B cell (primary cell): ENCODE measurements around the gene TMEM266. TPM values are rescaled to one million over a fixed set of nuclear protein-coding genes. Genes with fewer than 3 reads are reported as not detected.
"Not testable (repeated sequence)": the region's sequence is repeated elsewhere in the genome, so short reads cannot be mapped to it uniquely, and the experiment has no call there.

ENCODE experiments used
- ATAC-seq: fragments of 200-7000 bp; cut with Tn5 transposase; one replicate; pipeline ENCODE4 v1.10.0; 2021; ENCODE audit warnings: low read depth, mild to moderate bottlenecking, moderate number of reproducible peaks, moderate library complexity
- CTCF ChIA-PET: fragments of 350-600 bp; sonication (Branson Sonifier 250); formaldehyde crosslinking; loops from one replicate; lab custom pipeline; 2021; ENCODE audit warnings: antibody characterized with exemption, inconsistent platforms; lab: Charles Lee
- POLR2A ChIA-PET: fragments of 350-600 bp; sonication (Branson Sonifier 250); formaldehyde crosslinking; loops from one replicate; lab custom pipeline; 2021; ENCODE audit warnings: antibody characterized with exemption; lab: Charles Lee
- DNase-seq: peaks from one replicate; pipeline ENCODE4 v3.0.0; 2013
- H2AFZ ChIP-seq: 2 replicates; pipeline ENCODE4 v1.6.1; 2012; ENCODE audit warnings: mild to moderate bottlenecking, low read depth, low read length; ENCODE audit not compliant: insufficient read depth, poor library complexity, severe bottlenecking
- H3K27ac ChIP-seq, 2 donors: 1 replicate in 1 of 2; 2 replicates in 1 of 2; pipeline ENCODE4 v1.5.1; 2012 to 2013; ENCODE audit warnings: low read length in 2 of 2, mild to moderate bottlenecking in 2 of 2, moderate library complexity in 1 of 2
- H3K27me3 ChIP-seq, 4 experiments: fragments of 200-600 bp in 1 of 4; sonication (generic) in 1 of 4; replicated peaks in 1 of 4; 1 replicate in 2 of 4; 2 replicates in 2 of 4; pipeline versions ENCODE4 v1.6.1 to v1.7.0; 2013 to 2016; ENCODE audit warnings: low read length in 3 of 4, mild to moderate bottlenecking in 2 of 4, mixed read lengths in 1 of 4, moderate library complexity in 1 of 4; ENCODE audit not compliant: insufficient read depth in 4 of 4, control insufficient read depth in 3 of 4; ENCODE audit errors: control extremely low read depth in 1 of 4
- H3K36me3 ChIP-seq, 2 experiments: replicated peaks in 1 of 2; 1 replicate in 1 of 2; 2 replicates in 1 of 2; pipeline versions ENCODE4 v1.6.1 to v1.7.1; 2013; ENCODE audit warnings: low read length in 1 of 2; ENCODE audit not compliant: insufficient read depth in 2 of 2, control insufficient read depth in 1 of 2; ENCODE audit errors: control extremely low read depth in 1 of 2, extremely low read depth in 1 of 2
- H3K4me1 ChIP-seq, 2 donors: fragments of 200-600 bp in 1 of 2; sonication (generic) in 1 of 2; 1 replicate in 1 of 2; 2 replicates in 1 of 2; pipeline versions ENCODE4 v1.5.1 to v1.6.1; 2013 to 2017; ENCODE audit warnings: low read length in 2 of 2; ENCODE audit not compliant: control insufficient read depth in 2 of 2, insufficient read depth in 2 of 2
- H3K4me2 ChIP-seq: replicated peaks from 2 replicates; pipeline ENCODE3; 2012; ENCODE audit warnings: mild to moderate bottlenecking, low read depth, low read length; ENCODE audit not compliant: poor library complexity, severe bottlenecking
- H3K4me3 ChIP-seq, 5 experiments: fragments of 200-600 bp in 1 of 5; sonication (generic) in 1 of 5; 1 replicate in 3 of 5; 2 replicates in 2 of 5; pipeline versions ENCODE4 v1.5.1 to v1.7.0; 2011 to 2016; ENCODE audit warnings: low read length in 4 of 5, mild to moderate bottlenecking in 4 of 5, low read depth in 2 of 5, control low read depth in 1 of 5, moderate library complexity in 1 of 5; ENCODE audit not compliant: insufficient read depth in 1 of 5; ENCODE audit errors: control extremely low read depth in 1 of 5, extremely low read depth in 1 of 5
- H3K79me2 ChIP-seq: fragments of 200-600 bp; sonication (generic); one replicate; pipeline ENCODE4 v1.6.0; 2016; ENCODE audit warnings: low read length; ENCODE audit not compliant: control insufficient read depth, insufficient read depth
- H3K9ac ChIP-seq: fragments of 200-600 bp; sonication (generic); 2 replicates; pipeline ENCODE4 v1.6.1; 2017; ENCODE audit warnings: mild to moderate bottlenecking, low read length, moderate library complexity
- H3K9me3 ChIP-seq, 3 donors: one replicate each; pipeline versions ENCODE4 v1.6.1 to v1.7.1; 2013; ENCODE audit warnings: low read length in 2 of 3; ENCODE audit not compliant: control insufficient read depth in 2 of 3, insufficient read depth in 1 of 3; ENCODE audit errors: control extremely low read depth in 1 of 3
- H4K20me1 ChIP-seq: 2 replicates; pipeline ENCODE4 v1.6.0; 2012; ENCODE audit warnings: mild to moderate bottlenecking, low read length; ENCODE audit not compliant: insufficient read depth, control insufficient read depth, poor library complexity, severe bottlenecking
- H3K27ac Mint-ChIP-seq: one replicate; pipeline ENCODE4 v1.8.0; 2021; ENCODE audit warnings: mixed read lengths
- H3K27me3 Mint-ChIP-seq: one replicate; pipeline ENCODE4 v1.8.0; 2021; ENCODE audit warnings: mixed read lengths
- H3K4me1 Mint-ChIP-seq: one replicate; pipeline ENCODE4 v1.8.0; 2021; ENCODE audit warnings: mixed read lengths
- H3K4me3 Mint-ChIP-seq: one replicate; pipeline ENCODE4 v1.8.0; 2021; ENCODE audit warnings: mixed read lengths
- H3K9me3 Mint-ChIP-seq: one replicate; pipeline ENCODE4 v1.8.0; 2022; ENCODE audit warnings: mixed read lengths; ENCODE audit not compliant: insufficient read depth
- EZH2 ChIP-seq: IDR thresholded peaks from 2 replicates; pipeline ENCODE4 v1.6.1; 2012; ENCODE audit warnings: borderline replicate concordance, low read depth, mild to moderate bottlenecking, moderate library complexity, low read length; ENCODE audit not compliant: insufficient read depth, poor library complexity, severe bottlenecking
- WGBS: methylation state at CpG from one replicate; pipeline ENCODE4 v1.1.5; 2013; ENCODE audit warnings: missing lambda C conversion rate; ENCODE audit not compliant: insufficient coverage; 5-methylcytosine and 5-hydroxymethylcytosine counted together
- intact Hi-C: fragments of 100-400 bp; cut with micrococcal nuclease; formaldehyde crosslinking; loops from one replicate; pipeline ENCODE4 v1.10.0; 2022
- polyA plus RNA-seq: library from polyadenylated mRNA; depleted of rRNA; stranded (reverse); fragments of >200 nt; gene quantifications from 2 replicates; pipeline ENCODE4 v1.2.3, GENCODE V29; 2012
- total RNA-seq, 2 donors: library from RNA; stranded (reverse); fragments of 120-200 nt in 1 of 2; gene quantifications; 1 replicate in 1 of 2; 2 replicates in 1 of 2; pipeline versions ENCODE4 v1.2.3 to v1.2.4, GENCODE V29; 2013 to 2022
- TF ChIP-seq, protein P1 (sequence below): fragments of 200-600 bp; IDR thresholded peaks from one replicate; pipeline ENCODE4 v1.8.0; 2022; ENCODE audit warnings: antibody characterized with exemption, mild to moderate bottlenecking

TMEM266 gene
- total and polyA plus RNA-seq, 2 donors (not counting 1 experiment from before 2014, with no cell fraction given) = not detected

DNA sequence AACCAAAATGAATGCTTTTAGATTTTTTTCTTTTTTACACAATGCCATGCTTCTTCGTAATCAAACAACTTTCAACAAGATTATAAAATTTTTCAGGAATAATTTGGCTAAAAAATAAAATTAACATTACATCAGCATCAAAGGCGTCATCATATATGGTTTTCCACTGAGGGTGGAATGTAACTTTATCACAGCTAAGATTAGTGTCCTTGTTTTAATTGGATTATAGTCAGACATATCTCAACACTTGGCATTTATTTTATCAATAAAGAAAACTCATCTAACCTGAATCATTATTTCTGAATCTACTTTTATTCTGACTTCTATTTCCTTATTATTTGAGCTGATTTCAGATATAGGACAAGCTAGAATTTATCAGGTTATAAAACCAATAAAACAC, 49.2 kb upstream of the TMEM266 start:
- Histone ChIP-seq H3K36me3 (no peaks in the 10 kb centered on the region), H3K4me3 (no peak overlapping the region), H3K9me3 (no peaks in the 10 kb centered on the region), H3K9ac (no peak overlapping the region), H3K27ac (no peak overlapping the region), H3K4me2 (no peak overlapping the region), H2AFZ (no peak overlapping the region), H3K27me3 (peaks cover 0 to 6% (median 0%) of the 10 kb centered on the region in 4 experiments), H3K79me2 (no peaks in the 10 kb centered on the region), H3K4me1 (no peaks in the 10 kb centered on the region), H4K20me1 (no peaks in the 10 kb centered on the region)
- H3K4me3 Mint-ChIP-seq = no peak overlapping the region
- no CpG with 5 or more reads among the region's 2 CpGs for WGBS
- ATAC-seq = no peak
- TF ChIP-seq EZH2 = no peak
- TF ChIP-seq, protein P1, sequence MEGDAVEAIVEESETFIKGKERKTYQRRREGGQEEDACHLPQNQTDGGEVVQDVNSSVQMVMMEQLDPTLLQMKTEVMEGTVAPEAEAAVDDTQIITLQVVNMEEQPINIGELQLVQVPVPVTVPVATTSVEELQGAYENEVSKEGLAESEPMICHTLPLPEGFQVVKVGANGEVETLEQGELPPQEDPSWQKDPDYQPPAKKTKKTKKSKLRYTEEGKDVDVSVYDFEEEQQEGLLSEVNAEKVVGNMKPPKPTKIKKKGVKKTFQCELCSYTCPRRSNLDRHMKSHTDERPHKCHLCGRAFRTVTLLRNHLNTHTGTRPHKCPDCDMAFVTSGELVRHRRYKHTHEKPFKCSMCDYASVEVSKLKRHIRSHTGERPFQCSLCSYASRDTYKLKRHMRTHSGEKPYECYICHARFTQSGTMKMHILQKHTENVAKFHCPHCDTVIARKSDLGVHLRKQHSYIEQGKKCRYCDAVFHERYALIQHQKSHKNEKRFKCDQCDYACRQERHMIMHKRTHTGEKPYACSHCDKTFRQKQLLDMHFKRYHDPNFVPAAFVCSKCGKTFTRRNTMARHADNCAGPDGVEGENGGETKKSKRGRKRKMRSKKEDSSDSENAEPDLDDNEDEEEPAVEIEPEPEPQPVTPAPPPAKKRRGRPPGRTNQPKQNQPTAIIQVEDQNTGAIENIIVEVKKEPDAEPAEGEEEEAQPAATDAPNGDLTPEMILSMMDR = no peak
- CTCF ChIA-PET = no interaction called here
- POLR2A ChIA-PET = no interaction called here
- H3K27me3 Mint-ChIP-seq = peaks cover 24% of the 10 kb centered on the region
- peaks cover 3% of the 10 kb centered on the region for H3K9me3 Mint-ChIP-seq
- H3K4me1 Mint-ChIP-seq = peaks cover 5% of the 10 kb centered on the region
- no peak overlapping the region for H3K27ac Mint-ChIP-seq
- intact Hi-C loops = no loop called here
- no peak for DNase-seq

DNA sequence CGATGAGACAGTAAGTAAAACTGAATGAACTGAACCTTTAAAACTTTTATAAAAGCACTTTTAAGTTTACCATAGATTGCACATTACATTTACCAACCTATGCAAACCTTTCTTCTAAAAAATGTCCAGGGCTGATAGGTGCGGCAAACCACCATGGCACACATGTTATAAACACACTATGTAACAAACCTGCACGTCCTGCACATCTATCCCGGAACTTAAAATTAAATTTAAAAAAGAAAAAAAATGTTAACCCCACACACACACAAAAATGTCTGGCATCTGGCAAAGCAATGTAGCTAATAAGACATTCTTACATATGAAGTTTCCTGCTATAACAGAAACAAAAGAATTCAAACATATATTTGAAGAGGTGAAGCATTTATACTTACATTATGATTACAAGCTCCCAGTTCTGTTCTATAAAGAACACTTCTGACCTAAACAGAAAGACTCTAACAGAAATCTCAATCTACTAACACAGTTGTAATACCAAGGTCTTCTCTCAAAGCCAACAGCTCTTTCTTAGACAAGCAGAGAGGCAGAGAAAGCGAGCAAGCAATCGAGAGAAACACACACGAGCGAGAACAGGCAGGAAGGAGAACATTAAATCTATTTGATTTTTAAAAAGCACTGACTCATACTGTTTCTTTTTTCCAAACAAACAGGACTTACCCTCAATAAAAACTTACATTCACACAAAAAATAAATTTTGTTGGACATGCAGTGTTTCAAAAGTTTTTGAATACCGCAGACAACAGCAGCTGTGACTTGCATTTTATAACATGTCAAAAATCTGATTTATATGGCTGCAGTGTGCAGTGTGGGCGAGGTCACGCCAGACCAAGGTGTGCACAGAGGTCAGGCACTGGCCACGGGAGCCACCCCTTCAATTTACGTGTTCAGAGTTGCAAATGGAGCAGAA, 47.9 kb upstream of the TMEM266 start, which contains the start of gene NRG4:
NRG4 (minus strand) TSS at position 798 of the 925 bp plus-strand sequence. CDS start 1,194 bp downstream, outside the sequence.
- Histone ChIP-seq H4K20me1 (no peaks in the 10 kb centered on the region), H3K4me3 (no peak within 1 kb of the TSS), H3K9me3 (no peaks in the 10 kb centered on the region), H3K27me3 (peaks cover 0 to 6% (median 0%) of the 10 kb centered on the region in 4 experiments), H3K27ac (no peak within 1 kb of the TSS), H3K4me1 (no peaks in the 10 kb centered on the region), H3K79me2 (no peaks in the 10 kb centered on the region), H3K4me2 (peak within 1 kb of the TSS; percentile 11), H2AFZ (peak within 1 kb of the TSS; percentile 3), H3K9ac (no peak within 1 kb of the TSS), H3K36me3 (no peaks in the 10 kb centered on the region)
- POLR2A ChIA-PET = no interaction called here
- H3K27me3 Mint-ChIP-seq = peaks cover 27% of the 10 kb centered on the region
- no peak for ATAC-seq
- no peak within 1 kb of the TSS for H3K4me3 Mint-ChIP-seq
- CTCF ChIA-PET = no interaction called here
- intact Hi-C loops = no loop called here
- DNase-seq = no peak
- H3K9me3 Mint-ChIP-seq = peaks cover 6% of the 10 kb centered on the region
- TF ChIP-seq, protein P1 = no peak
- no peak for TF ChIP-seq EZH2
- peaks cover 5% of the 10 kb centered on the region for H3K4me1 Mint-ChIP-seq
- H3K27ac Mint-ChIP-seq = no peak within 1 kb of the TSS
- WGBS = 20% methylated on average over 5 of the region's 13 CpGs

DNA sequence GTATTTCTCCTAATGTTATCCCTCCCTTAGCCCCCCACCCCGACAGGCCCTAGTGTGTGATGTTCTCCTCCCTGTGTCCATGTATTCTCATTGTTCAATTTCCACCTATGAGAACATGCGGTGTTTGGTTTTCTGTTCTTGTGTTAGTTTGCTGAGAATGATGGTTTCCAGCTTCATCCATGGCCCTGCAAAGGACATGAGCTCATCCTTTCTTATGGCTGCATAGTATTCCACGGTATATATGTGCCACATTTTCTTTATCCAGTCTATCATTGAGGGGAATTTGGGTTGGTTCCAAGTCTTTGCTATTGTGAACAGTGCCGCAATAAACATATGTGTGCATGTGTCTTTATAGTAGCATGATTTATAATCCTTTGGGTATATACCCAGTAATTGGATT, 46.3 kb upstream of the TMEM266 start:
- H3K9ac ChIP-seq, H3K27ac ChIP-seq, H3K36me3 ChIP-seq, H2AFZ ChIP-seq, H3K27ac Mint-ChIP-seq, H3K4me2 ChIP-seq, intact Hi-C loops, CTCF ChIA-PET, H4K20me1 ChIP-seq, H3K79me2 ChIP-seq, H3K4me3 Mint-ChIP-seq, H3K4me1 ChIP-seq, POLR2A ChIA-PET, H3K4me3 ChIP-seq, H3K27me3 ChIP-seq, H3K9me3 ChIP-seq, DNase-seq, H3K4me1 Mint-ChIP-seq, ATAC-seq: not testable (repeated sequence)
- no CpG with 5 or more reads among the region's 4 CpGs for WGBS
- Mint-ChIP-seq H3K9me3 (peaks cover 12% of the 10 kb centered on the region), H3K27me3 (peaks cover 40% of the 10 kb centered on the region)
